Large intestine (tissue), 3 donors: ENCODE data around the gene KCNA5. TPM values are rescaled to one million over a fixed set of nuclear protein-coding genes. Genes with fewer than 3 reads are reported as not detected.

Source experiments
- DNase-seq, 2 donors: peaks; one replicate each; pipeline versions ENCODE4 v3.0.0 to v3.0.0-alpha.2; 2013
- H3K27ac ChIP-seq: one replicate; pipeline ENCODE4 v1.5.1; 2013; ENCODE audit warnings: low read length
- H3K27me3 ChIP-seq: 2 replicates; pipeline ENCODE4 v1.6.1; 2013; ENCODE audit warnings: low read length; ENCODE audit not compliant: control insufficient read depth, insufficient read depth
- H3K36me3 ChIP-seq: 2 replicates; pipeline ENCODE4 v1.6.1; 2013; ENCODE audit warnings: low read length; ENCODE audit not compliant: control insufficient read depth, insufficient read depth
- H3K4me1 ChIP-seq: one replicate; pipeline ENCODE4 v1.6.1; 2013; ENCODE audit warnings: low read length; ENCODE audit not compliant: control insufficient read depth, insufficient read depth
- H3K4me3 ChIP-seq: one replicate; pipeline ENCODE4 v1.5.1; 2013; ENCODE audit warnings: low read length
- H3K9me3 ChIP-seq: one replicate; pipeline ENCODE4 v1.6.1; 2013; ENCODE audit warnings: mild to moderate bottlenecking, low read depth, low read length, moderate library complexity; ENCODE audit not compliant: control insufficient read depth
- WGBS: methylation state at CpG from one replicate; pipeline ENCODE4 v1.1.5; 2013; ENCODE audit warnings: low lambda C conversion rate; ENCODE audit not compliant: insufficient coverage; 5-methylcytosine and 5-hydroxymethylcytosine counted together
- polyA plus RNA-seq: library from polyadenylated mRNA; unstranded; fragments of 120-200 nt; gene quantifications from one replicate; pipeline ENCODE4 v1.2.1, GENCODE V29; 2013

KCNA5 gene
- polyA plus RNA-seq, 1 donor = 0.79 TPM

- Histone ChIP-seq H3K4me1 (no peaks in the 10 kb centered on the region), H3K36me3 (no peaks in the 10 kb centered on the region), H3K9me3 (no peaks in the 10 kb centered on the region), H3K4me3 (no peak overlapping the region), H3K27me3 (peaks cover 14% of the 10 kb centered on the region), H3K27ac (no peak overlapping the region)
- no CpG with 5 or more reads among the region's 4 CpGs for WGBS
- no peak for DNase-seq
Observed at GRCh38 chr12:5026342-5026938, 17.2 kb upstream of the KCNA5 start.

- Histone ChIP-seq H3K36me3 (no peaks in the 10 kb centered on the region), H3K27ac (no peak overlapping the region), H3K4me1 (no peaks in the 10 kb centered on the region), H3K4me3 (no peak overlapping the region), H3K27me3 (peaks cover 13% of the 10 kb centered on the region), H3K9me3 (no peaks in the 10 kb centered on the region)
- WGBS = no CpG with 5 or more reads among the region's 4 CpGs
- DNase-seq = no peak
Observed at GRCh38 chr12:5027046-5027821, 16.4 kb upstream of the KCNA5 start.

- H3K36me3 ChIP-seq = no peaks in the 10 kb centered on the region
- H3K4me1 ChIP-seq = no peaks in the 10 kb centered on the region
- H3K4me3 ChIP-seq = no peak overlapping the region
- no peak for DNase-seq
- no peak overlapping the region for H3K27ac ChIP-seq
- peaks cover 7% of the 10 kb centered on the region for H3K27me3 ChIP-seq
- no peaks in the 10 kb centered on the region for H3K9me3 ChIP-seq
Observed at GRCh38 chr12:5030066-5030465, 13.6 kb upstream of the KCNA5 start.

- Histone ChIP-seq H3K4me1 (no peaks in the 10 kb centered on the region), H3K4me3 (no peak overlapping the region), H3K9me3 (no peaks in the 10 kb centered on the region), H3K27me3 (peaks cover 4% of the 10 kb centered on the region), H3K36me3 (no peaks in the 10 kb centered on the region), H3K27ac (no peak overlapping the region)
- no peak for DNase-seq
- 80% methylated on average over 3 of the region's 6 CpGs for WGBS
Observed at GRCh38 chr12:5031242-5031641, 12.4 kb upstream of the KCNA5 start.

- Histone ChIP-seq H3K4me1 (no peaks in the 10 kb centered on the region), H3K27me3 (peaks cover 7% of the 10 kb centered on the region), H3K9me3 (no peaks in the 10 kb centered on the region), H3K4me3 (no peak overlapping the region), H3K36me3 (no peaks in the 10 kb centered on the region), H3K27ac (no peak overlapping the region)
- 100% methylated on average over 1 of the region's 3 CpGs for WGBS
- no peak for DNase-seq
Observed at GRCh38 chr12:5031958-5032357, 11.7 kb upstream of the KCNA5 start.

GRCh38 chr12:5032821-5033220 is 10.9 kb upstream of the KCNA5 start:
- Histone ChIP-seq H3K36me3 (no peaks in the 10 kb centered on the region), H3K4me1 (no peaks in the 10 kb centered on the region), H3K4me3 (no peak overlapping the region), H3K9me3 (no peaks in the 10 kb centered on the region), H3K27me3 (peaks cover 4% of the 10 kb centered on the region), H3K27ac (no peak overlapping the region)
- DNase-seq = no peak
- whole genome bisulfite sequencing = no CpG with 5 or more reads among the region's 11 CpGs

- Histone ChIP-seq H3K4me3 (no peak overlapping the region), H3K27me3 (peaks cover 12% of the 10 kb centered on the region), H3K9me3 (no peaks in the 10 kb centered on the region), H3K36me3 (no peaks in the 10 kb centered on the region), H3K4me1 (no peaks in the 10 kb centered on the region), H3K27ac (no peak overlapping the region)
- no CpG with 5 or more reads among the region's 1 CpG for WGBS
- no peak for DNase-seq
Observed at GRCh38 chr12:5033883-5034282, 9.8 kb upstream of the KCNA5 start.

- H3K4me3 ChIP-seq = no peak overlapping the region
- 50% methylated on average over 1 of the region's 5 CpGs for WGBS
Observed at GRCh38 chr12:5034603-5035002, 9.1 kb upstream of the KCNA5 start.

GRCh38 chr12:5035618-5036017 is 8.1 kb upstream of the KCNA5 start:
- Histone ChIP-seq H3K9me3 (no peaks in the 10 kb centered on the region), H3K4me3 (no peak overlapping the region), H3K36me3 (no peaks in the 10 kb centered on the region), H3K27ac (no peak overlapping the region), H3K27me3 (peaks cover 26% of the 10 kb centered on the region), H3K4me1 (no peaks in the 10 kb centered on the region)
- DNase-seq = no peak
- WGBS = 90% methylated on average over 3 of the region's 6 CpGs

More at GRCh38 chr12:5034603-5035002, 9.1 kb upstream of the KCNA5 start:
- H3K27ac ChIP-seq = no peak overlapping the region
- H3K27me3 ChIP-seq = peaks cover 17% of the 10 kb centered on the region
- H3K4me1 ChIP-seq = no peaks in the 10 kb centered on the region
- DNase-seq = no peak
- H3K36me3 ChIP-seq = no peaks in the 10 kb centered on the region
- H3K9me3 ChIP-seq = no peaks in the 10 kb centered on the region

GRCh38 chr12:5036031-5036430 is 7.6 kb upstream of the KCNA5 start:
- DNase-seq = no peak
- Histone ChIP-seq H3K27ac (no peak overlapping the region), H3K4me3 (no peak overlapping the region), H3K4me1 (no peaks in the 10 kb centered on the region), H3K9me3 (no peaks in the 10 kb centered on the region), H3K27me3 (peaks cover 26% of the 10 kb centered on the region), H3K36me3 (no peaks in the 10 kb centered on the region)
- 20% methylated on average over 1 of the region's 7 CpGs for WGBS
